HG03175 (cell line): Measurements from ENCODE around the gene PRKAR1B.

Source experiments
- ATAC-seq: cut with Tn5 transposase; IDR thresholded peaks from one replicate; pipeline ENCODE4 v1.9.1; 2021; ENCODE audit warnings: mild to moderate bottlenecking, moderate library complexity; ENCODE audit not compliant: unreplicated experiment

PRKAR1B gene

GRCh38 chr7:548401-548800 lies 178.7 kb downstream of the PRKAR1B start:
- no peak for ATAC-seq

DNA sequence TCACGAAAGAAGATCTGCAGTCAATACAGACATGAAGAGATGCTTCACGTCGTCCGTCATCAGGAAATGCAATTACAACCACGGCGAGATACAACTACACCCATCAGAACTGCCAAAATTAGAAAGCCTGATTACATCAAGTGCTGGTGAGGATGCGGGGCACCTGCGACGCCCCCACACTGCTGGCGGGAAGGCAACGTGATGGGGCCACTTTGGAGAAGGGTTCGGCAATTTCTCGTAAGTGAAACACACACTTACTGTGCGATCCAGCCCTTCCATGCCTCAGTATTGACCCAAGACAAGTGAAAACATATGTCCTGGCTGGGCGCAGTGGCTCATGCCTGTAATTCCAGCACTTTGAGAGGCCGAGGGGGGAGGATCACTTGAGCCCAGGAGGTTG lies 181.6 kb downstream of the PRKAR1B start:
- no peak for ATAC-seq

- ATAC-seq: no peak
Measured at GRCh38 chr7:544338-545221, 182.5 kb downstream of the PRKAR1B start.

DNA sequence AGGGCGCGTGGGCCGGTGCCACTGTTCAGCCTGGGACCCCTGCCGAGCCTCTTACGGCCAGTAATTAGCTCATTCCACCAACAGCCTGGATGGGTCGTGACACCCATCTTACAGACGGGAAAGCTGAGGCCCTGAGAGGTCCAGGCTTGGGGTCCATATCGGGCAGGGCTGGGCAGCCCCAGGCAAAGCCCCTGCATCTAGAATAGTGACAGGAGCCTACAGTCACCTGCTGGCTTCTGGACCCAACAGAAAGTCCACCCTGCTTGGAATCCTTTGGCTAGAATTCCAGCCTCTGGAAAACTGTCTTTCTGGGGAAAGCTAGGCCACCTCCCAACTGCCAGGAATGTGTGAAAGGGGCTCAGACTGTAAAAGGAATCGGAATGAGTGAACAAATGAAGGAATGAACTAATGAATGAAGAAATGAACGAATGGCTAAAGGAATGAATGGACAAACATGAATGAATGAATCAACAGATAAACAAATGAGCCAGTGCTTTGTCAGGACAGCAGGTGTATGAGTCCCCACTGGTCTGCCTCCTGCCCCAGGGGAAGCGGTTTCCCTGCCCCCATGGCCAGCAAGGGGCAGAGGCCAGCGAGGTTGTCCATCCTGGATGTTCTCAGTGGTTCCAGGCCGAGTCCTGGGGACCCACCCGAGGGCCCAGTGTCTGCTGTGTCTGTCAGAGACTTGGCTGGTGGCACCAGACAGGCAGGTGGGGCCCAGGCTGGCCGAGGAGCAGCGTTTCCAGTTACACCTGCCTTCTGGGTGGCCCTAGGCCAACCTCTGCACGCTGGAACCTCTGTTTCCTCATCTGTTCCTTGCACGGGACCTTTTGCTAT lies 183.4 kb downstream of the PRKAR1B start:
- no peak for ATAC-seq

DNA sequence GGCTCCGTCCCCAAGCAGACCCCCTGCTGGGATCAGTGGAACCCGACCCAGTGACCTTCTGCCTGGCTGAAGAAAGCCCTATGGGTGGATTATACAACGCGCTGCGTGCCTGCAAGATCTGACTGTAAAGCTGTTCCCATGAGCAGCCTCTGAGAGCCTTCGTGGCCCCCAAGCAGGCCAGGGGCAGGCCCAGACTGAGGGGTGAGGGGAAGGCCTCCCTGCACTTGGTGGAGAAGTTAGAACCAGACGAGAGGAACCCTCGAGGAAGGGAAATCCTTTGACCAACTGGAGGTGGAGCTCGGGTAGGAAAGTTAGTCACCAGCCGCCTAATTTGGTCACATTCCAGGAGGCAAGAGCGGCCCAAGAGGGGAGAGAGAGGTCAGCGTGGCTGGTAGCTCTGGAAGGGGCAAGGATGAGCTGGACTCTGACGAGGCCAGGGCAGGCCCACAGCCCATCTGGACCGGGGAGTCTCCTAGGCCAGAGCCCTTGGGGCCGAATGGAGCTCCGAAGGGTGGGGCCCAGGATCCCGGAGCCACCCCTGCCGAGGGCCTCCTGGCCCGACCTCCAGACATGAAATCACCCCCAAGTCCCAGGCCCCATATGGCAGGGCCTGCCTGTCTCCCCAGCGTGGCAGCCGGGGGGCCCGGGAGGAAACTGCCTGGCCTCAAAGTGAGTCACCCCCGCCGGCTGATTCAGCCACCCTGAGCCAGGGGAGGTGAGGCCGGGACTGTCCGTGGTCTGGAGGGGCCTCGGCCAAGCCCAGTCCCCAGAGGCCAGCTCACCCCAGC lies 184.2 kb downstream of the PRKAR1B start:
- ATAC-seq: no peak

DNA sequence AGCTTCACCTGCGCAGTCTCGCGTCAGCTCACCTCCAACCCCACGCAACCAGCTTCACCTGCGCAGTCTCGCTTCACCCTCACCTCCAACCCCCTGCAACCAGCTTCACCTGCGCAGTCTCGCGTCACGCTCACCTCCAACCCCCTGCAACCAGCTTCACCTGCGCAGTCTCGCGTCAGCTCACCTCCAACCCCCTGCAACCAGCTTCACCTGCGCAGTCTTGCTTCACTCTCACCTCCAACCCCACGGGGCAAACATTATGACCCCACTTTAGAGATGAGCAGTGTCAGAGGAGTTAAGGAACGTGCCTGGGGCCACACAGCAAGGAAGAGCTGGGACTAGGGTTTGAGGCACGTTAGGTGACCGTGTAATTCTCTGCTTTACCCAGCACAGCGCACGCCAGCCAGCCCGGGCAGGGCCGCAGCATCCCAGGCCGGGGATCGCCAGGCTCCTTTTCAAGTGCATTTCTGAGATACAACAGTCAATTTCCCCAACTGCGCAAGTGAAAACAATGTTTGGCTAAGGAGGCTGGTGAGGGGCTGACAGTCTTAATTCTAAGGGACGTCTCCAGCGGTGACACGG lies 184.9 kb downstream of the PRKAR1B start:
- no peak for ATAC-seq

- ATAC-seq: no peak
Measured at GRCh38 chr7:541661-542060, 185.4 kb downstream of the PRKAR1B start.

GRCh38 chr7:540997-541396 lies 186.1 kb downstream of the PRKAR1B start:
- ATAC-seq: no peak

DNA sequence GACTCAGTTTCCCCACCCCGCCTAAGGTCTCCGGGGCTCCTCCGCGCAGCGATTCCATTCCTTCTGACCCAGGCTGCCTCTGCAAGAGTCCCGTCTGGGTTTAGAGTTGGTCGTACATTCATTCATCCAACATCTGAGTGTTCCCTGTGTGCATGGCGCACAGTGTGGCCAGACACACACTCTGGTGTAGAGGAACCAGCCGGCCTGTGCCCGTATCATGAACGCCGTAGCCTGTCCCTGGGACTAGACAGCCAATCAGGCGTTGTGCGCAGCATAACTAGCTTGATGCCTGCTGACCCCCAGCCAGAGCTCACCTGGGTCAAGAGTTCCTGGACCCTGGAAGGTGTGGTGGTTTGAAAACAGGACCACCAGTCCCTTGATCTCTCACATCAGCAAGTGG lies 186.5 kb downstream of the PRKAR1B start:
- ATAC-seq: no peak

DNA sequence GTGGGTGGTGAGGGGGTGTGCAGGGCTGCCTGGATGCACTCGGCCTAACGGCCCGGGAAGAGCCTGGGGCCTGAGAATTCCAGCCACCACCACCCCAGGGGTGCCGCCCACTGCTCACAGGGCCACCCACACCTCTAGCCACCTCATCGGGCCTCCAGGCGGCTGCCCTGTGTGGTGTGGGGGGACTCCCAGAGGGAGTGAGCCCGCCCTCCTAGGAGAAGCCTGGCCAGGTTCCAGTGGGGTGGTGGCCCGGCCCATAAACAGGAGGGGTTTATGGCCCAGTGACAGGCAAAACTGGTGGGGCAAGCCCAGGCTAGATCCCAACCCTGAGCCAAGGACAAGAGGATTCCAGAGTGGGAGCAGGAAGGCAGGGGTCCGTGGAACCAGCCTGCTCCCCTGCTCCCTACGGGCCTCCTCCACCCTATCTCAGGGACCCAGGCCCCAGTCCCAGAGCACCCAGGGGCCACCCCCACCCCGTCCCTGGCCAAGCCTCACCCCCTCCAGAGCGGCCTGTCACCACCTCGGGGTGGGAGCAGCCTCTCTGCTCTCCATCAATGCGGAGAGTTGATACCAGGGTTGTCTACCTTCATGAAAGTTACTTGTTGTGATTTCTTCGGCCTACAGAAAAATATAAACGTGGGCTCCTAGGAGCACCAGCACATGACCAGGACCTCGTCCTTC lies 187.2 kb downstream of the PRKAR1B start:
- ATAC-seq: no peak

DNA sequence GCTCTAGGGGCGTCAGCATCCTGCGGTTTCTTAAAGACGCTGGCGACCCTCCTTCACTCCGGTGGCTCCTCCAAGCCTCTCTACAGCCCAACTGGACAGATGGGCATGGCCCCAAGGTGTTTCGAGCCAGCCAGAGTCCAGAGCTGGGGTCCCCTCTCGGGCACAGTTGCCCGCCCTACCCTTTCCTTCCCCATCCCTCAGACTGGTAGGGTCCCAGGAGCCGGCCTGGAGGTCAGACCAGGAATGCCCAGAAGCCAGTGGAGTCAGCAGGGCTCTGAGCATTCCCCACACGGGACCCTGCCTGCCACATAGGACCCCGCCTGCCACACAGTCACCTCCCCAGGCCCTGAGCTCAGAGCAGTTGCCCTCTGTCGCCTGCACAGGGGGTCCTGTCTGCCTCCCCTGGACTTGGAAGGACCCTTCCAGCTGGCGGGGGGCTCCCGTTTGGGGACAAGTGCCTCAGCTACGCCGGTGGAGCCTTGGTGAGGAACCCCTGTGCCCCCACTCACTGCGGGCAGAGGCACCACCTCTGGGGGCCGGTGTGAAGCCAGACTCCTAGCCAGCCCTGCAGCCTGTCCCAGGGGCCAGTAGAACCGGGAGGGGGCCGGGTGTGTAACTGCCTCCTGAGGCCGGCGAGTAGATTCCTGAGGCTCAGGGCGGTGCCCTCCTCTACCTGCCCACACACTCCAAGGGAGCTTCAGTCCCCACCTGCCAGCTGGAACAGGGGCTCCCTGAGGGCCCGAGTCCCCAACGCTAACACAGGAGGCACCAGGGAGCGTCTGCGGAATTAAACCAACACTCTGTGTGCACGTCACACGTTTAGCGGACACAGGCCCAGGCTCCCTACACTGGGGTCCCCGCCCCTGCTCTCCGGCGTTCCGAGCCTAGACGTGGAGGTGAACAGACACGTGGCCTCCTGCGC lies 188.1 kb downstream of the PRKAR1B start:
- no peak for ATAC-seq

- no peak for ATAC-seq
Measured at GRCh38 chr7:537911-538634, 189.0 kb downstream of the PRKAR1B start.

- no peak for ATAC-seq
Measured at GRCh38 chr7:536231-536630, 190.8 kb downstream of the PRKAR1B start.

DNA sequence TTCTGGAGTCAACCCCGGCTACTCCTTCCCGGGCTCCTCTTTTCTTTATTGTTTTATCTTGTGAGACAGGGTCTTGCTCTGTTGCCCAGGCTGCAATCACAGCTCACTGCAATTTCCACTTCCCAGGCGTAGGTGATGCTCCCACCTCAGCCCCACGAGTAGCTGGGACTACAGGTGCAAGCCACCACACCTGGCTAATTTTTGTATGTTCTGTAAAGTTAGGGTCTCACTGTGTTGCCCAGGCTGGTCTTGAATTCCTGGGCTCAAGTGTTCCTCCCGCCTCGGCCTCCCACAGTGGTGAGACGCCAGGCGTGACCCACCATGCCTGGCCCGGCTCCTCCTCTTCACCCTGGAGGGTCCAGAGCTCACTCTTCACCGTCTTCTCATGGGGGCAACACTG lies 192.1 kb downstream of the PRKAR1B start:
- ATAC-seq: no peak

DNA sequence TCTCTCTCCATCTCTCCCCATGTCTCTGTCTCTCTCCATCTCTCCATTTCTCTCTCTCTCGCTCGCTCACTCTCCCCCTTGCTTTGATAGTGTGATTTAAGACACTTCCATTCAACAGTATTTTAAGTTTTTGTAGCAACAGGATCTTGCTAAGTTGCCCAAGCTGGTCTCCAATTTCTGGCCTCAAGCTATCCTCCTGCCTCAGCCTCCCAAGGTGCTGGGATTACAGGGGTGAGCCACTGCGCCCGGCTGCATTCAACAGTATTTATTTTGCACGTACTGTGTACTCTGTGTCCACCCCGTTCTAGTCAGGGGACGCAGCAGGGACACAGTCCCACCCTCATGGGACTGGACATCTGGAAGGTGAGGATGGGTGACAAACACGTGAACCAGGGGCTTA lies 193.0 kb downstream of the PRKAR1B start:
- no peak for ATAC-seq

- ATAC-seq: no peak
Measured at GRCh38 chr7:533266-533665, 193.8 kb downstream of the PRKAR1B start.

DNA sequence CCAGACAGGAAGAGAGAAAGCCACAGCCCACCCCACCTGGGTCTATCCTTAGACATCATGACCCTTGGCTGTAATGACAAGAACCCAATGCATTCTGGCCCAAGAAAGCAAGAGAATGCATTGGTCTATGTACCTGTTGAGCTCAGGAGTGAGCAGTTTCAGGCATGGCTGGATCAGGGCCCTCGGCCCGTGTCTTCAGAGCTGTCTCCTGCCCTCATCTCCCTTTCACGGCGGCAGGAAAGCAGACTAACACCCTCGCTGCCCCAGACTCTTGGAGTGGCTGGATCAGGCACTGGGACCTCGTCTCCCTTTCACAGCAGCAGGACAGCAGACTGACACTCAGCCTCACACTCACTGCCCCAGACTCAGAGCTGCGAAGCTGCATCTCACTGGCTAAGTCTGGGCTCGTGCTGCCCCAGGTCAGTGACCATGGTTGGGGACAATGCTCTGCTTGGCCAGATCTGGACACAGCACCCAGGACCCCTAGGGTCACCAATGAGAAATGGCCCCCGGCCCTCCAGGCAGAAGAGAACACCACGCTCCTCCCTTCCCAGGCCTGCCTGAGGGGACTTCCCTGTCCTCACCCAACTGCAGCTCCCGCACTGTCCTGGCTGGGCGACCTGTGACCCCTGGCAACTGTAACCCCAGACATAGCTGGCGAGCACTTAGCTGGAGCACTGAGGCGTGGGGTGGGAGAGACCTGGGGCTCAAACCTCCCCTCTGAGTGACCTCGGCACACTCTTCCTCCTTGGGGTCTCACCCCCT lies 194.5 kb downstream of the PRKAR1B start:
- no peak for ATAC-seq

DNA sequence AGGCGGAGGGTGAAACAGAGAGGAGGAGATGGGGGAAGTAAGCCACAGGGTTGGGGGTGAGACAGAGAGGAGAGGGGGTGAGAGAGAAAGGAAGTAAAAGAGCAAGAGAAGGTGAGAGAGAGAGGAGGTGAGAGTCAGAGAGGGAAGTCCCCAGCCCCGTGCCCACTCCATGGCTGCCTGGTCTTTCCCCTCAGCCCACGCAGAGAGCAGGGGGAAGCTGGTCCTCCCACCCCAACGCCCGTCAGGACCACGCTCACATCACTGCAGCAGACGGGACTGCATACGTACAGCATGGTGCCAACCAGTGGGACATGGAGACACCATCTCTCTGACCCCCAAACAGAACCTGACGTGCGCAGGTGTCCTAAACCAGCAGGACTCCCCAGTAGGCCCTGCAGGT lies 195.3 kb downstream of the PRKAR1B start:
- ATAC-seq: no peak
